Umbilical cord (tissue), 2 donors: ENCODE measurements around the gene SLC38A10. TPM values are rescaled to one million over a fixed set of nuclear protein-coding genes. Genes with fewer than 3 reads are reported as not detected.
A peak's percentile ranks its signal among the peaks of the same experiment; 100 is the strongest.

ENCODE experiments used
- DNase-seq: peaks from one replicate; pipeline ENCODE4 v3.0.0-alpha.2; 2015; ENCODE audit warnings: low spot score
- total RNA-seq: library from RNA; depleted of rRNA; stranded (reverse); fragments of >200 nt; gene quantifications from one replicate; pipeline ENCODE4 v1.2.3, GENCODE V29; 2014; ENCODE audit warnings: low replicate concordance; ENCODE audit not compliant: insufficient read depth

Gene SLC38A10
- total RNA-seq, 1 donor from 2014 or later = 48.6 TPM

DNA sequence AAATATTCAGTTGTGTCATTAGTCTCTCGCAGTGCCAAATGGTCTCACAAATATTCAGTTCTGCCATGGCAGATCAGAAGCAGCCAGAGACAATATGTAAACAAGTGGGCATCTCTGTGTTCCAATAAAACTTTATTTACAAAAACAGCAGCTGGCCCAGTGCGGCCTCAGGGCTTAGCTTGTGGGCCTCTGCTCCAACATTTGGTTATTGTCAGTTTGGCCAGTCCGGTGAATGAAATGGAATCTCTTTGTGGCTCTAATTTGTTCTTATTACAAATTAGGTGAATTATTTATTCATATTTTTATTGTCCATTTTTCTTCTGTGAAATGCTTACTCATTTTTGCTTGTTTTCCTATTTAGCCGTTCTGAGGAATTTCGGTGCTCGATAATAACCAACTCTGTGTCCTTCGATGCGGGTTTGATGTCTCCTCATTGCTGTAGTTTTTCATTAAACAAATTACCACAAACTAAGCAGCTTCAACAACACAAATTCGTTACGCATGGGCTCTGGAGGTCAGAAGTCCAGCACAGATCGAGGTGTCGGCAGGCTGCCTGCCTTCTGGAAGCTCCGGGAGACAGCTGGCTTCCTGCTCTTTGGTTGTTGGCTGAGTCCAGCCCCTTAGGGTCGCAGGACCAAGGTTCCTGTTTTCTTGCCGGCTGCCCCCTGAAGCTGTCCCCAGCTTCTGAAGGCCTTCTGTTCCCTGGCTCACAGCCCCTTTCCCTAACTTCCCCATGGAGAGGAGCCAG, 4.1 kb upstream of the SLC38A10 start:
- no peak for DNase-seq

DNA sequence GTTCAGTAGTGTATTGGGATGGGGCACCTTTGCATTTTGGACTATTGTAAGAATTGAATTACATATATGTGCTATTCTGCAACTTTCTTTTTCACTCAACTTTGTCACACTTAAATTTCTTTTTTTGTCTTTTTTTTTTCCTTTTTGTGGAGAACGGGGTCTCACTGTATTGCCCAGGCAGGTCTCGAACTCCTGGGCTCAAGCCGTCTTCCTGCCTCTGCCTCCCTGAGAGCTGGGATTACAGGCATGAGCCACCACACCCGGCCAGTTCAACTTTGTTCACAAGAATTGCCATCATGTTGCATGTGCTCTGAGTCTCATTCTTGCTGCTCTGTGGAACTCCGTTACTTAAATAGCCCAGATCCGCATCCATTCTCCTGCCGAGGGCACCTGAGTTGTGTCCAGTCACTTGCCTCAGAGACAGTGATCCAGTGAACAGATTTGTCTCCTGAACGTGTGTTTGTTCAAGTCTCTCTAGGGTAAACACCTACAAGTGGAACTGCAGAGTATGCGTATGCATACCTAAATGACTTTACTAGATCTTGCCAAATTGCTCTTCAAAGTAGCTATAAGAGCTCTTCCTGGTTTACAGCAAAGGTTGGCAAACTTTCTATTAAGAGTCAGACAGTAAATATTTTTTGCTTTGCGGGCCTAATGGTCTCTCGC, 3.4 kb upstream of the SLC38A10 start:
- no peak for DNase-seq

DNA sequence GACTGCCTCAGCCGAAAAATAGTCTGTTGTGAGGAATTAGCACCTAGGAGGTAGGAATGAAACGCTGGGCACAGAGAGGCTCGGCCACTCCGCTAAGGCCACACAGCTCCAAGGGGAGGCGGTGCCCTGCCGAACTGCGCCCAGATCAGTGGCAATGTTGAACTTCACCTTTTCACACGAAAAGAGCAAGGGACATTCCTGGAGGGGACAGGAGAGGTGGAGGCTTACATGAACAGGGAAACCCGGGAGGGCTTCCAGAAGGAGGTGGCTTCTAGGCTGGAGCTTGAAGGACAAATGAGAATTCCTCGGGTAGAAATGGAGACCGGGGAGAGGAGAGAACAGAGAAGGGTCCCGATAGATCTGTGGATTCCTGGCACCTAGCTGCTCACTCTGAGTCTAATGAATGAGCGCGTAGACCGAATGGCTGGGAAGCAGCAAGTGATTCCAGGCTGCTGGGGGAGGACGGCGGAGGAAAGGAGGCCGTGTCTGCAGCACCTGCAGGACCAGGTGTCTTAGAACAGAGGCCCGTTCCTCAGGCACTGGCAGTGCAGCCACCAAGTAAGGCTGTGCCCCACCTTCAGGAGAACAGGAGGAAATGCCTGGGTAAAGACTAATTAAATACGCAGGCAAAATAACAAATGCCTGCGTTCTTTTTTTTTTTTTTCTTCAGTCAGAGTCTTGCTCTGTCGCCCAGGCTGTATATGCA, 722 bp upstream of the SLC38A10 start:
- DNase-seq = no peak

DNA sequence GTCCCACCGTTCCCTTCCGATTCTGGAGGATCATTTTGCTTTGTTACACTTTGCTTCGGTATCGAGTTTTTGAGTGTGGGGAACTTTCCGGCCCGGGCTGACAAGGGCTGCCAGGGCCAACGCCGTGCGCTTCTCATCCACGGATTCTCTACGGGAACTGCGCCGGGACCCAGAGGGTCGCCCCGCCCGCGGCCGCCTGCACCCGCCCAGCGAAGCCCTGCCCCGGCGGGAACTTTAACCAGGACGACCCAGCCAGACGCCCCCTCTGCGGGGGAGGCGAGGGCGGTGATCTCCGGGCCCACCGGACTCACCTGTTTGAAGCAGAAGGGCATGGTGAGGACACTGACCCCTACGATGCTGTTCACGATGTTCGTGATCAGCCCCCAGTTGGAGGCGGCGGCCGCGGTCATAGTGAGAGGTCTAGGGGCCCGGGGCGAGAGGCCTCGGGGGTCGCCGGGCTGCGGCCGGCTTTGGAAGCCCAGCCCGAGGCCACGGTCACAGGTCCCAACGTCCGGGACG, 536 bp downstream of the SLC38A10 start:
- DNase-seq = no peak

DNA sequence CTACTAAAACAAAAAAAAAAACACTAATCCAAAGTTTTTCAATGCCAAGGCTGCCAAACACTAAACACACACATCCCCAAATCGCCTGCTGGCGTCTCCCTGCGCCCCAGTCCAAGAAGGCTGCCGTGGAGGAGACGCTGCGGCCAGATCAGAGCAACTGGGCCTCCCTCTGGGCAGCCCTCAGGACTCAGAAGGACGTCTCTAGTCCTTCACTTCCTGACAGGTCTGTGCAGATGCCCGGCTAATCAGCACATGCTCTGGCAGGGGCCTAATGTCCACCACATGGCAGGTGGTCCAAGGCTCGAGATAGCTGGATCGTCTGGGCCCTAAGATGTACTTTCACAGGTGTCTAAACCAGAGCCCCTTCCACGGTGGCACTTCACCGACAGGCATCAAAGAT, 2.7 kb downstream of the SLC38A10 start:
- no peak for DNase-seq

DNA sequence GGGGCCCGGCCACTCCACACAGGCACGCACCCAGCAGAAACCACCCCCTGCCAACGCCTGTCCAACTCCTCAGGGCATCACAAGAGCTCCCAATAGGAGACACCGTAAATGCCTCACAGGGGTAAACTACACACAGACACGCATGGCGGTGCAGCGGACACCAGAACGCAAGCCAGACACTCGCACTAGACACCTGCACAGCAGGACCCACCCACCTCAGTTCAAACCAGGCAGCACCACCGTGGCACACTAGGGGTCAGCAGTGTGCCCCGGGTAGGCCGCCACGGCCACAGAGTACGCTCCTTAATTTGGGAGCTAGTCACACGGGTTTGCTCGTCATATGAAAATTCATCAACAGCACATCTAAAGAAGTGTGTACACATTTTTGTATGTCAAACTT, 3.4 kb downstream of the SLC38A10 start:
- DNase-seq = peak; percentile 65

DNA sequence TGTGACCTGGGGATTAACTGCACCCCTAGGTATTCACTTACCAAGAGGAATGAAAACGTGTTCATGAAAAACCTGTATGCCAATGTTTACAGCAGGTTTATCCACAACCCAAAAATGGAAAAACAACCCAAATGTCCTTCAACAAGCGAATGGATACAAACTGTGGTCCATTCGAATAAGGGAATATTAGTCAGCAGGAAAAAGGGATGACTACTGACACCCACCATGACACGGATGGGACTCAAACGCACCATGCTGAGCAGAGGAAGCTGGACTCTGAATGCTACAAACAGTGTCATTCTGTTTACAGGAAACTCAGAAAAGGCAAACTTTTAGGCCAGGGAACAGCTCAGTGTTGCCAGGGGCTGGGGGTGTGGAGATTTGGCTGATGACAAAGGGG, 4.9 kb downstream of the SLC38A10 start:
- DNase-seq = no peak

DNA sequence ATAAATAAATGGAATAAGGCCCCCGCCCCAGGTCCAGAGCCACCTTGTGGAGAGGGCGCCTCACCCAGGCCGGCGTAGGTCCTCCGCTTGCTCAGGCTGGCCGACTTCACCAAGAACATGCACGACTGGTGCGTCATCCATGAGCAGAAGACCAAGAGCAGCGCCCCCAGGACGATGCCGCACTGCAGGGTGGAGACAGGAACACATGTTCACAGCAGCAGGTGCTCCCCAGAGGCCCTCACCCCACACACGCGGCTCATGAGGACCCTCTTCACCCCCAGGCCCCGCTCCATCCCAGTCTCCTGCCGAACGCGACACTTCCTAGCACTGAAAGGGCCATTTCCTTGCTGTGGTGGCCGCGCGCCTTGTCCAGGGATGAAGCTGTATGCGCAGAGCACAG, 5.5 kb downstream of the SLC38A10 start:
- DNase-seq = no peak

DNA sequence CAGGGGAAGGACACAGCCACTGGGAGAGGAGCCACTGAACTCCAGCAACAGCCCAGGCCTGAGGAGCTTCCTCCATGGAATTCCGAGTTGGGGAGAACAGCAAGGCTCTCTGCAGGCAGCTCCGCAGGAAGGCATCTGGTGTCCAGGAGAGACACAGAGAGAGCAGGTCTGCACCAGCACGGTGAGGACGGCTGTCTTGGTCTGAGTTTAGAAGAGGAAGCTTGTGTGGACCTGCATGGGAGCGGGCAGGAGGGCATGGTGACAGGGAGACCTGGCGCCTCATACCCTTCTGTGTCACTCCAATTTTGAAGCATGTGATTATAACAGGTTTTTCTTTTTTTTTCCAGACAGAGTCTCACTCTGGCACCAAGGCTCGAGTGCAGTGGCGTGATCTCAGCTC, 6.4 kb downstream of the SLC38A10 start:
- DNase-seq = no peak

DNA sequence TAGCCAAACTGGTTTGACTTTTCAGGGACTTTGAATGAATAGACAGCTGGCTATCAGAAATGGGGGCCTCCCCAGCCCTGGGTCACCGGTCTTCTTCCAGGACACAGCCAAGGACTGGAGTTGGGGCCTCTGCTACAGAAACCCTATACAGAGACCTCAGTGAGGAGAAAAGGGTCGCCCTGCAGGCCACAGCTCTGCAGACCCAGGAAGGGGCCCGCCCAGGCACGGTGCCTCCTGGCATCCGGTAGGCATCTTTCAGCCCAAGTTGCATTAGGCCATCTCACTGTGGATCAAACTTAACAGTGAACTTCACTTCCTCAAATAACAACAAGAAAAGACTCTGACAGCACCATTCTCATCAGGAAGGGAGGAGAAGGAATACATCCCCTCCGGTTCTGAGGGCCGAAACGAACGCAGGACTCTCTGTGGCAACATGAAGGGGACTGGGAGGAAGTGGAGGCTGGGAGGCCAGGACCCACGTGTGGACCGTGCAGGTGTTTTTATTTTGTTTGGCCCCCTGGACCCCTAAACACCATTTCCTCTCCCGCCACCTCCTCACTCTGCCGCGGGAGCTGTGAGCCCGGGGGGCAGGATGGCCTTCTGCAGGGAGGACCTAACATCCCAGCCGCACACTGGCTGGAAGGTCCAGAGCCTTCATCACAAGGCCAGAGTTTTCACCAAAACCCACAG, 7.2 kb downstream of the SLC38A10 start:
- no peak for DNase-seq

DNA sequence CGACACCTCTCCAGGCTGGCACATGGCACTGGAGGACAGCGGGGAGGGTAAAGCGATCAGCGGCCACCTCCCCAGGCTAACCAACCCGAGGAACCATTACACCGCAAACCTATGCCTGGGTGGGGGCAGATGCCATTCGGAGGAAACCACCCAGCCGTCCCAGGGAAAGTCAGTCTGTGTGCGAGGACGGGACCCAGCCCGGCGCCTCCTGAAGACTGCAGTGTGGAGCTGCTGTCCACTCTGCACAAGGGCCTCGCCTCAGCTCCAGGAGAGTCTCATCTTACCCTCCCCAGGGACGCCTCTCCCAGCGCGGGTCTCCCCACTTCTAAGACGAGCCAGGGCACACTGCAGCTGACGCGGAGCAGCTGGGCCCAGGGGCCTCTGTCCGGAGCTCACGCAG, 8.0 kb downstream of the SLC38A10 start:
- no peak for DNase-seq

DNA sequence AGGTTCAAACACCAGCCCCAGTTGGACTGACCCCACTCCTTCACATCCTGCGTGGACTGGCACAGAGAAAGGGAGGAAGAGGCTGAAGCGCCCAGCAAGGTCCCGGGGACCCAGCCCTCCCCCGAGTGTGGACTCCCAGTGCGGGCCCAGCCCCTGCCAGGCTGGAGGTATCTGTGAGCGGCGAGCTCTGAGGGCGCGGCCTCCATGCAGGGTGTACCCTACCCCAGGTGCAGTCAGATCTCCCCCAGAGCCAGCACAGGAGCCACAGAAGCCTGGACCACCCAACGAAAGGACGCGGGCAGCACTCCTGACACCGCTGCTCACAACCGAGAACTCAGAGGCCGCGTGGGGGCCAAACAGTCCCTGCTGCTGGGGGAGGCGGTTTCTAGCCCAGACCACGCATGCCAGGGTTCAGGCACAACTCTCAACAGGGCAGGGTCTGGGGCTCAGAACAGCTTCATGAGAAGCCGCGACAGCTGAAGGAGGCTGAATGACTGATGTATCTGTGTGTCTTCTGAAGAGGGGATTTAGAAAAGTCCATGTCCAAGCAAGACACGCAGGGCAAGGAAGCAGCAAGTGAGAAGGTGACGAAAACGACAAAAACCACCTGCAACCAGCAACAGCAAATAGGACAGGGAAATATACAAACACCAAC, 8.5 kb downstream of the SLC38A10 start:
- DNase-seq = no peak

DNA sequence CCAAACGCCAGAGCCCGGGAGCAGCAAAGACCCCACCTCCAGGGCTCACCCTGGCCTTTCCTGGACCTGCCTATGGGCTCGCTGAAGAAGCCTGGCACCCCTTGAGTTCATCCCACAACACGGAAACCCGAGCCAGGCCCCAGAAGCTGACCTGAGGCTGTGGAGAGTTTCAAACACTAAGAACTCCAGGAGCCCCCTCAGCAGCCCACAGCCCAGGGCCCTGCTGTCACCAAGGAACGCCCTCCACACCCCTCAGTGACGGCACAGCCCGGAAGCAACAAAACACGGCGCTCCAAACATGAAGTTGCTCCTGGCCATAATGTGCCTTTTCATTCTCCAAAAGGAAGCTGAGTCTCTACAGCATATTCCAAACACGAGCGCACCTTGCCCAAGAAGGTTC, 9.2 kb downstream of the SLC38A10 start:
- no peak for DNase-seq

DNA sequence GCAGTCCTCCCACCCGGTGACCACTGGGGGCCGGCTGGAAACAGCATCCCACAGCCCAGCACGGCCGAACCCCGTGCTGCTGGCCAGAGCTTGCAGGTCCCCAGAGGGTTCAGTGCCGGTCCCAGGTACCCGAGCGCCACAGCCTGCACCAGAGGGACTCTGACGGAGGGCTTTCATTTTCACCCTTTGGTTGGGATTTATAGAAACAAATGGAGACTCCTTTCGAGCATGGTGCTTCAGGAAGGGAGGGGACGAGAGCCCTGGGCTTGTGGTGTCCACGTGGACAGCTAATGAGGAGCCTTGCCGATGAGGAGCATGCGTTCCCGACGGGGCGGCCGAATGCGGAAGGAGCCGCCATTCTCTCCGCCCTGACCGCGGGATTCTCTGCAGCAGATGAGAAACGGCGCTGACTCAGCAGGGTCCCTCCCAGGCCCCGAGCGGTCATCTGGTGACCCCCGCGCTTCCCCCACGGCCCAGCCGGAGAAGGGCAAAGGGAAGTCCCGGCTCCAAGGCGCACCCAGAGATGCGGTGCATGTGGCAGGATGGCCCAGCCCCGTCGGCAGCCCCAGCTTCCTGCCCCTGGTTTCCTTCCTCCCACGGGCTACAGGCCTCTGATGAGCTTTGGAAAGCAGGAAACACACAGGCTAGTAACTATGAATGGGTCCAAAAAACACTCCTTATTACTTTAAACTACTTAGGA, 9.8 kb downstream of the SLC38A10 start:
- peak; percentile 61 for DNase-seq

DNA sequence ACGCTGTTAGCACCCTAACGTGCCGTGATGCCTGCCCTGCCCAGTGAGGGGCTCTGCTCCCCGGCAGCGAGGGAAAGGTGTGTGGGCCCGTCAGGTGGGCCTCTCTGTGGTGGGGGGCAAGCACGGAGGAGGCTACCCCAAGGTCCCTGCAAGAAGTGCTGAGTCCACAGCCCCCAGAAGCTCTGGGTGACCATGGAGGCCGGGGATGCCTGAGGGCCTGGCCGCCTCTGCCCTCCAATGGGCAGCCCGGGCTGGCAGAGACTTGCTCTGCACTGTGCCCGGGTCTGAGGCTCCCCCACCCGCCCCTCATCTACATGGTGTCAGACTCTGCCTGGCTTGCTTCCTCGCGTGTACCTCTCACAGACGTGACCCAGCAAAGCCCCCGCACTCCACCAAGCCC, 12.2 kb downstream of the SLC38A10 start:
- DNase-seq = no peak

DNA sequence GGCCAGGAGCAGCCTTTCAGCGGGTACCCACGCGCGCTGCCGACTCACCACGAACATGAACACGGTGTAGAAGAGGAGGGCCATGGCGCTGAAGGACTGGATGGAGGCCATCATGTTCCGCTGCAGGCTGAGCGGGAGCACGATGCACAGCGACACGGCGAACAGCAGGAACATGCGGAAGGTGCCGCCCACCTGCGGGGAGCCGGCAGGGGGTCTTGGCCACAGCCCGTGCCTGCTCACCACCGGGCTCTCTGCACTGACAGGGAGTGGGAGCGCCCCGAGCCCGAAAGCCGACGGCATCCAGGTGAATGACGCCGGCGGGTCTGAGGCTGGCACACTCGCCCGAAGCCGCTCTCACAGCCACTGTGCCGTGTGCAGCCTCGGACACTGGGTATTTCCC, 13.0 kb downstream of the SLC38A10 start:
- DNase-seq = no peak

DNA sequence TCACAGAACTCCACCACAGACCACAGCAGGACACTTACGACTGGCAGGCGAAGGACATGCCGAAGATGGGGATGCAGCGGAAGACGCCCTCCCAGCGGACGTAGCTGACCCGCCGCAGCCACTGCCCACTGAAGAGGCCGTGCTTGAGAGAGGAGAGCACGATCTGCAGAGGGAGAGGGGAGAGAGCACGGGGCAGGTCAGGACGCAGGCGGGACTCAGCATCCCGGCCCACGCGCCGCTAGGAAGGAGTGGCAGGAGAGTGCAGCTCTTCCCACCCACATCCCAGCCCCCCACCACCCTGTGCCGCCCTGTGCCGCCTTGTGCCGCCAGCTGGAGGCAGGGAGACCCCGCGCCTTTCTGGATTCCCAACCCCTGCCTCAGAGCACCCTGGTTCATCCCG, 14.5 kb downstream of the SLC38A10 start:
- DNase-seq = no peak

DNA sequence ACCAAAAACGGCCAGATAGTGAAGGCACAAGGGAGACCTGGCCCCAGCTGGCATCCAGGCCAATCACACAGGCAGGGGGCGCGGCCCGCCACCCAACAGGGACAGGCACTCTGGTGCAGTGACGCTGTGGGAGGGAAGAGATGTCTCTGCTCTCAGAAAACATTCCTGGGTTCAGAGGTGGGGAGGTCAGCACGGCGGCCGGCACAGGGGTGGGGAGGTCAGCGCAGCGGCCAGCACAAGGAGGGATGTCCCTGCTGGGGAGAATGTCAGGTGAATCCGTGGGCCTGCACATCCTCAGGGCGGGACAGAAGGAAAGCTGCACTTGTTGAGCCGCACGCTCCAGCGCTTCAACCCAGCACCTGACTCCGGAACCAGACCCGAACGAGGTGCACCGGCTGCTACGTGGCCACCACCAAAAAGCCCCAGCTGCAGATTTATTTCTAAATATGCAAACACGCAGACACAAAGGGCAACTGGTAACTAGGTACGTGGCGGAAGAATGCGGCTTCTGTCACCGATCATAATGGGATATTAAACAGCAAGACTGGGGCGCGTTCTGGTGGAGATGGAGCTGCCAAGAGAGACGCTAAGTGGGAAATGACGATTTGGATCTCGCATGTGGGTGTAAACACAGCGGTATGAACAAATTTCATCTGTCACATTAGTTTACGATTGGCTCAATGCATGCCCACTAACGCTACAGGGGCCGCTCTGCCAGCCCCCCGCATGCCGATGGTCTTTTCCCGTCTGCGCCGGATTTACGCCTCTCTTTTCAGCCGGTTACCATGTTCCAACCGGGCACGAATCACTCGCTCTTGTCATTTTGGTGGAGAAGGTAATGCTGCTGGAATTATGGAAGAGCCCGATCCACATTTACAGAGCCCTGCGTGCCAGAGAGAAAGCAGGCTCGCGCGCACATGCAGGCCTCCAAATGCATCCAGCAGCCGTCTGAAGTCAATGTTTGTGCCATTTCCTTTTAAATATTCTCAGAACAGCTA, 15.5 kb downstream of the SLC38A10 start:
- DNase-seq = no peak

DNA sequence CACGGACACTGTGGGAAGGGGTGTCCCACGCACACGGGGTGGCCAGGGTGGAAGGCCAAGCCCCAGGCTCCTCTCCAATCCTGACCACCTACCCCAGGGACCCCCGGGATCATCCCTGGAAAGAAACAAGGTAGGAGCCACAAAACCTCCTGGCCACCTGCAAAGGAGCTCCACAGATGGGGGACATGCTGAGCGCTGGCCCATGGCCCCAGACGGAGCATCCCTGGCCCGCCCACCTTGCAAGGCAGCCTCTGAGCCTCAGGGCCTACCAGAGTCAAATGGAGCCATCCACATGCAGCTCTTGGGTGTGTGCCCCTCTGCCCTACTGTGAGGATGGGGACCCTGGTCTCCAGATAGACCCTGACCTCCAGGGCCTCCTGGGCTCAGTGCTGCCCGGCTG, 16.3 kb downstream of the SLC38A10 start:
- no peak for DNase-seq
